Activated naive CD8-positive, alpha-beta T cell treated with anti-CD3 and anti-CD28 coated beads for 36 hours (primary cell): ENCODE data around the gene OSBPL3. TPM values are rescaled to one million over a fixed set of nuclear protein-coding genes. Genes with fewer than 3 reads are reported as not detected.
A peak's percentile ranks its signal among the peaks of the same experiment; 100 is the strongest.
"Not testable (repeated sequence)": the region's sequence is repeated elsewhere in the genome, so short reads cannot be mapped to it uniquely, and the experiment has no call there.

Source experiments
- DNase-seq: peaks from one replicate; pipeline ENCODE4 v3.0.0; 2021
- H3K27ac Mint-ChIP-seq: one replicate; pipeline ENCODE4 v1.8.0; 2022; ENCODE audit warnings: mild to moderate bottlenecking, moderate library complexity, mixed read lengths
- H3K27me3 Mint-ChIP-seq: one replicate; pipeline ENCODE4 v1.8.0; 2022; ENCODE audit warnings: mild to moderate bottlenecking, mixed read lengths
- H3K36me3 Mint-ChIP-seq: one replicate; pipeline ENCODE4 v1.8.0; 2021; ENCODE audit warnings: mild to moderate bottlenecking, mixed read lengths
- H3K4me1 Mint-ChIP-seq: one replicate; pipeline ENCODE4 v1.8.0; 2021; ENCODE audit warnings: mixed read lengths
- H3K4me3 Mint-ChIP-seq: one replicate; pipeline ENCODE4 v1.8.0; 2022; ENCODE audit warnings: mild to moderate bottlenecking, moderate library complexity, mixed read lengths
- H3K9me3 Mint-ChIP-seq: one replicate; pipeline ENCODE4 v1.8.0; 2022; ENCODE audit warnings: mixed read lengths
- total RNA-seq, 2 experiments: library from RNA; stranded (reverse); gene quantifications; one replicate each; pipeline ENCODE4 v1.2.3, GENCODE V29; 2021

The OSBPL3 gene
- total RNA-seq, 2 experiments from 2014 or later: 40.8 to 44.1 TPM

- H3K4me1 Mint-ChIP-seq: peaks cover 47% of the 10 kb centered on the region
- no peaks in the 10 kb centered on the region for H3K27me3 Mint-ChIP-seq
- H3K27ac Mint-ChIP-seq: no peak overlapping the region
- peaks cover 13% of the 10 kb centered on the region for H3K36me3 Mint-ChIP-seq
- no peak for DNase-seq
- H3K9me3 Mint-ChIP-seq: peaks cover 5% of the 10 kb centered on the region
- no peak overlapping the region for H3K4me3 Mint-ChIP-seq
Measured at GRCh38 chr7:24908727-24909126, 71.3 kb downstream of the OSBPL3 start.

- peaks cover 14% of the 10 kb centered on the region for H3K36me3 Mint-ChIP-seq
Measured at GRCh38 chr7:24908166-24908565, 71.8 kb downstream of the OSBPL3 start.

DNA sequence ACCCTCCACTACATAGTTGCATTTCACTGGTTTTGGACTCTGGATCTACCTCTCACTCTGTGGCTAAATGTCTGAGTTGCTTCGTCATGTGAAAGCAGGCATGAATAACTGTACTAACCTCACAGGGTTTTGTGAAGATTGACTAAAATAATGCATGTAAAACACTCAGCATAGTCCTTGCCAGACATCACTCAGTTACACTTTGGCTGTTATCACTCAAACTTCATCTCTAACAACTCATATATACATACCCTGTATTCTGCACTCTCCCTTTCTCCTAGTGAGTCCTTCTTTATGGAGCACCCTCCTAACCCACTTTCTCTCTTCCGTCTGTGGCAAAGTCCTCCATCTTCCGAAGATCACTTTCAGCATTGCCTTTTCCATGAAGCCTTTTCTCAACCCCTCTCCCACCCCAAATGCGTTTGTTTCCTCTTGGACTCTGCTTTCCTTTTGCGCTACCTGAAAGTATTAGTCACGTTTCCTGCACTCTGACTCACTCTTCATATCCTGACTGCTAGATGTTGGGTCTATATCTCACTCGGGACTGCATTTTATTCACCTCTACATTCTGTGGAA, 72.6 kb downstream of the OSBPL3 start:
- no peak overlapping the region for H3K4me3 Mint-ChIP-seq
- peaks cover 5% of the 10 kb centered on the region for H3K9me3 Mint-ChIP-seq
- no peaks in the 10 kb centered on the region for H3K27me3 Mint-ChIP-seq
- H3K27ac Mint-ChIP-seq: no peak overlapping the region
- H3K4me1 Mint-ChIP-seq: peaks cover 41% of the 10 kb centered on the region
- H3K36me3 Mint-ChIP-seq: peaks cover 11% of the 10 kb centered on the region
- DNase-seq: no peak

More at GRCh38 chr7:24908166-24908565, 71.8 kb downstream of the OSBPL3 start:
- Mint-ChIP-seq H3K4me3 (no peak overlapping the region), H3K27ac (no peak overlapping the region), H3K4me1 (peaks cover 43% of the 10 kb centered on the region), H3K9me3 (peaks cover 5% of the 10 kb centered on the region), H3K27me3 (no peaks in the 10 kb centered on the region)
- DNase-seq: no peak

- DNase-seq: no peak
- H3K4me3 Mint-ChIP-seq: peak overlapping the region; percentile 24
Measured at GRCh38 chr7:24905996-24906770, 73.8 kb downstream of the OSBPL3 start.

DNA sequence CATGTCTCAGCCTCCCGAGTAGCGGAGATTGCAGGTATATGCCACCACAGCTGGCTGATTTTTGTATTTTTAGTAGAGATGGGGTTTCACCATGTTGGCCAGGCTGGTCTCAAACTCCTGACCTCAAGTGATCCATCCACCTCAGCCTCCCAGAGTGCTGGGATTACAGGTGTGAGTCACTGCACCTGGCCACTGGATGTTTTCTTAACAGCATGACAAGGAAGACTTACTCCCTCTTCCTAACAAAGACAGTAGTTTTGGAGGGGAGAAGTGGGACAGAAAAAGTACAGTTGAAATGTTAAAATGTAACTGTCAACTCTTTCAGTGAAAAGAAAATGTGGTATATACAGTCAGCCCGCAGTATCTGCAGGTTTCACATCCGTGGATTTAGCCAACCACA, 76.0 kb downstream of the OSBPL3 start:
- not testable (repeated sequence) for H3K4me3 Mint-ChIP-seq, H3K9me3 Mint-ChIP-seq, H3K27me3 Mint-ChIP-seq, H3K27ac Mint-ChIP-seq, H3K36me3 Mint-ChIP-seq, DNase-seq
- peaks cover 38% of the 10 kb centered on the region for H3K4me1 Mint-ChIP-seq

More at GRCh38 chr7:24905996-24906770, 73.8 kb downstream of the OSBPL3 start:
- Mint-ChIP-seq H3K9me3 (peaks cover 5% of the 10 kb centered on the region), H3K36me3 (peaks cover 9% of the 10 kb centered on the region), H3K27me3 (no peaks in the 10 kb centered on the region), H3K27ac (no peak overlapping the region), H3K4me1 (peaks cover 37% of the 10 kb centered on the region)

DNA sequence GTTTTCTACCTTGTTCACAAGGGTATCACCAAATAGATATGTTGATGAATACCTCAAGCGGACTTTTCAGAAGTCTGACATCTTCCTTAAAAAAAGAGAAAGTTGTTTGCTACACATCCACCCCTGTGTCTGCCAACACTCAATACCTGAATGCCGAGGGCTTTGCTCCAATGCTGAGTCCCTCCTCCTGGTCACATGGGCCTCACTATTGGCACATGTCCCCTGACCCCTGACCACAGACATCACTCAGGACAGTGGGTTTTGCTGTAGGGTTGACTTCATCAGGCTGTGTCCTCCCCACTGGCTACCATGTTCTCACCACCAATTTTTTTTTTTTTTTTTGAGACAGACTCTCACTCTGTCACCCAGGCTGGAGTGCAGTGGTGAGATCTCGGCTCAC, 76.4 kb downstream of the OSBPL3 start:
- H3K36me3 Mint-ChIP-seq: peaks cover 4% of the 10 kb centered on the region
- H3K27ac Mint-ChIP-seq: no peak overlapping the region
- no peak for DNase-seq
- H3K4me1 Mint-ChIP-seq: peaks cover 42% of the 10 kb centered on the region
- peaks cover 5% of the 10 kb centered on the region for H3K9me3 Mint-ChIP-seq
- no peaks in the 10 kb centered on the region for H3K27me3 Mint-ChIP-seq
- no peak overlapping the region for H3K4me3 Mint-ChIP-seq

GRCh38 chr7:24902931-24903330, 77.0 kb downstream of the OSBPL3 start:
- Mint-ChIP-seq H3K36me3 (peaks cover 7% of the 10 kb centered on the region), H3K9me3 (peaks cover 5% of the 10 kb centered on the region), H3K27me3 (no peaks in the 10 kb centered on the region), H3K27ac (no peak overlapping the region), H3K4me3 (no peak overlapping the region), H3K4me1 (peaks cover 48% of the 10 kb centered on the region)
- no peak for DNase-seq

- H3K4me1 Mint-ChIP-seq: peaks cover 48% of the 10 kb centered on the region
- peaks cover 7% of the 10 kb centered on the region for H3K36me3 Mint-ChIP-seq
- peaks cover 5% of the 10 kb centered on the region for H3K9me3 Mint-ChIP-seq
- no peaks in the 10 kb centered on the region for H3K27me3 Mint-ChIP-seq
- no peak overlapping the region for H3K27ac Mint-ChIP-seq
- DNase-seq: no peak
- no peak overlapping the region for H3K4me3 Mint-ChIP-seq
Measured at GRCh38 chr7:24902276-24902675, 77.7 kb downstream of the OSBPL3 start.

DNA sequence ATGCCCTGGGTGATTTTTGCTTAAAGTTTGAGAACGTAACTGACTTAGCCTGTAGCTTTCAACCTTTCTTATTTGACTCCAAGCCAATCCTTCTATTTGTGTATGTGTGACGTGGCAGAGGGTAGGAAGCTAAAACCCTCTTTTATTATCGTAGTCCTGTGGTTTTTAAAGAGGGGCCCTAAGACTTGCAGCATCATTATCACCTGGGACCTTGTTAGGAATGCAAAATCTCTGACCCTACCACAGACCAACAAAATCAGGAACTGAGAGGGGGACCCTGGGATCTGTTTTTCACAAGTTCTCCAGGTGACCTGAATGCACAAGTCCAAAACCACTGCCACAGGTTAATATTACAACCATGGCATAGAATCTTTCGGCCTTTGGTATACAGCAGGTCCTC, 80.1 kb downstream of the OSBPL3 start:
- no peak for DNase-seq
- H3K4me1 Mint-ChIP-seq: peaks cover 58% of the 10 kb centered on the region
- peaks cover under 1% of the 10 kb centered on the region for H3K9me3 Mint-ChIP-seq
- no peak overlapping the region for H3K4me3 Mint-ChIP-seq
- peaks cover 8% of the 10 kb centered on the region for H3K36me3 Mint-ChIP-seq
- no peak overlapping the region for H3K27ac Mint-ChIP-seq
- H3K27me3 Mint-ChIP-seq: no peaks in the 10 kb centered on the region

DNA sequence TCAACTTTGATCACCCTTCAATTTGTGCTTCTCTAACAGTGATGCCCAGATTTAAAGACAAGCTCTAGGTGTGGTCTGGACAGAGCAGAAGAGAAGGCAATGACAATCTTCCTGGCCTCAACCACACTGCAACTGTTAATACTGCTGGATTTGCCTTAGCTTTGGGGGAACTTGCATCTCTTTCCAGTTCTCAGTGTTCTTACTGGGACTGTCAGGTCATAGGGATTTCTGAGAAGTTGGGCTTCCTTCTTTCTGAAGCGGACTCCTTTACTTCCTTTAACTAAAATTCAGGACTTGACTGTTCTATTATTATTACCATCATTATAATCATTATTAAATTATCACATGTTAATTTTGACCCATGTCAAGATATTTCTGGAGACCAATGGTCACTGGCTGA, 80.8 kb downstream of the OSBPL3 start:
- no peak for DNase-seq
- peaks cover 8% of the 10 kb centered on the region for H3K36me3 Mint-ChIP-seq
- H3K4me1 Mint-ChIP-seq: peaks cover 63% of the 10 kb centered on the region
- H3K9me3 Mint-ChIP-seq: no peaks in the 10 kb centered on the region
- H3K4me3 Mint-ChIP-seq: no peak overlapping the region
- H3K27ac Mint-ChIP-seq: peak overlapping the region; percentile 22
- no peaks in the 10 kb centered on the region for H3K27me3 Mint-ChIP-seq

DNA sequence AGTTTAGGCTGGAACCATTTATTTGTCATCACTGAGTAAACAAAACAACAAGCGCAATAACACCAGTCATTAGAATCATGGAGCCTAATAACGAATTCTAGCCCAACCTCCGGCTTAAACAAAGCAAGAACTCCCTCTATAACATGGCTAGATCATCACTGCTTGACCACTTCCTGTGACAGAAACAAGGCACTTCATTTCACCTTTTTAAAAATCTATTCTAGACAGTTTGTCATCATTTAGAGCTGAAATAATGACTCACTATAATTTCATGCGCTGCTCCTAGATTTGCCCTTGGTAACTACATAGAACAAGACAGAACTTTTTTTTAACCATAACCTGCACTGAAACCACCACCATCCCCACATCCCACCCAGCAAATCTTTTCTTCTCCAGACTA, 81.3 kb downstream of the OSBPL3 start:
- no peak for DNase-seq
- peak overlapping the region; percentile 22 for H3K27ac Mint-ChIP-seq
- H3K4me3 Mint-ChIP-seq: no peak overlapping the region
- no peaks in the 10 kb centered on the region for H3K27me3 Mint-ChIP-seq
- peaks cover 63% of the 10 kb centered on the region for H3K4me1 Mint-ChIP-seq
- peaks cover 8% of the 10 kb centered on the region for H3K36me3 Mint-ChIP-seq
- H3K9me3 Mint-ChIP-seq: no peaks in the 10 kb centered on the region

- Mint-ChIP-seq H3K27ac (peak overlapping the region; percentile 48), H3K4me3 (no peak overlapping the region), H3K4me1 (peaks cover 56% of the 10 kb centered on the region), H3K36me3 (peaks cover 14% of the 10 kb centered on the region), H3K27me3 (no peaks in the 10 kb centered on the region), H3K9me3 (no peaks in the 10 kb centered on the region)
- no peak for DNase-seq
Measured at GRCh38 chr7:24896031-24896501, 83.9 kb downstream of the OSBPL3 start.

- Mint-ChIP-seq H3K9me3 (no peaks in the 10 kb centered on the region), H3K27me3 (no peaks in the 10 kb centered on the region), H3K4me3 (no peak overlapping the region), H3K27ac (no peak overlapping the region), H3K36me3 (peaks cover 25% of the 10 kb centered on the region), H3K4me1 (peaks cover 55% of the 10 kb centered on the region)
- DNase-seq: no peak
Measured at GRCh38 chr7:24894429-24895221, 85.4 kb downstream of the OSBPL3 start.

- no peaks in the 10 kb centered on the region for H3K9me3 Mint-ChIP-seq
- peaks cover 39% of the 10 kb centered on the region for H3K36me3 Mint-ChIP-seq
- no peak overlapping the region for H3K4me3 Mint-ChIP-seq
- no peaks in the 10 kb centered on the region for H3K27me3 Mint-ChIP-seq
- peaks cover 44% of the 10 kb centered on the region for H3K4me1 Mint-ChIP-seq
- no peak overlapping the region for H3K27ac Mint-ChIP-seq
- DNase-seq: no peak
Measured at GRCh38 chr7:24891311-24891735, 88.7 kb downstream of the OSBPL3 start.

GRCh38 chr7:24889611-24890010, 90.4 kb downstream of the OSBPL3 start:
- Mint-ChIP-seq H3K4me1 (peaks cover 41% of the 10 kb centered on the region), H3K36me3 (peaks cover 51% of the 10 kb centered on the region), H3K27ac (no peak overlapping the region)

More at GRCh38 chr7:24889611-24890010, 90.4 kb downstream of the OSBPL3 start:
- Mint-ChIP-seq H3K9me3 (no peaks in the 10 kb centered on the region), H3K27me3 (no peaks in the 10 kb centered on the region), H3K4me3 (no peak overlapping the region)
- DNase-seq: no peak
